ENCODE measurements around the gene CEP135.
"Not testable (repeated sequence)": the region's sequence is repeated elsewhere in the genome, so short reads cannot be mapped to it uniquely, and the experiment has no call there.

The CEP135 gene, protein sequence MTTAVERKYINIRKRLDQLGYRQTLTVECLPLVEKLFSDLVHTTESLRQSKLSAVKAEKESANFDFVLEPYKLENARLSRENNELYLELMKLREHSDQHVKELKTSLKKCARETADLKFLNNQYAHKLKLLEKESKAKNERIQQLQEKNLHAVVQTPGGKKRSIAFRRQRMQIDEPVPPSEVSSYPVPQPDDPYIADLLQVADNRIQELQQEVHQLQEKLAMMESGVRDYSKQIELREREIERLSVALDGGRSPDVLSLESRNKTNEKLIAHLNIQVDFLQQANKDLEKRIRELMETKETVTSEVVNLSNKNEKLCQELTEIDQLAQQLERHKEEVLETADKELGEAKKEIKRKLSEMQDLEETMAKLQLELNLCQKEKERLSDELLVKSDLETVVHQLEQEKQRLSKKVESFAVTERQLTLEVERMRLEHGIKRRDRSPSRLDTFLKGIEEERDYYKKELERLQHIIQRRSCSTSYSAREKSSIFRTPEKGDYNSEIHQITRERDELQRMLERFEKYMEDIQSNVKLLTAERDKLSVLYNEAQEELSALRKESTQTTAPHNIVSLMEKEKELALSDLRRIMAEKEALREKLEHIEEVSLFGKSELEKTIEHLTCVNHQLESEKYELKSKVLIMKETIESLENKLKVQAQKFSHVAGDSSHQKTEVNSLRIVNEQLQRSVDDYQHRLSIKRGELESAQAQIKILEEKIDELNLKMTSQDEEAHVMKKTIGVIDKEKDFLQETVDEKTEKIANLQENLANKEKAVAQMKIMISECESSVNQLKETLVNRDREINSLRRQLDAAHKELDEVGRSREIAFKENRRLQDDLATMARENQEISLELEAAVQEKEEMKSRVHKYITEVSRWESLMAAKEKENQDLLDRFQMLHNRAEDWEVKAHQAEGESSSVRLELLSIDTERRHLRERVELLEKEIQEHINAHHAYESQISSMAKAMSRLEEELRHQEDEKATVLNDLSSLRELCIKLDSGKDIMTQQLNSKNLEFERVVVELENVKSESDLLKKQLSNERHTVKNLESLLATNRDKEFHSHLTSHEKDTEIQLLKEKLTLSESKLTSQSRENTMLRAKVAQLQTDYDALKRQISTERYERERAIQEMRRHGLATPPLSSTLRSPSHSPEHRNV

DNA sequence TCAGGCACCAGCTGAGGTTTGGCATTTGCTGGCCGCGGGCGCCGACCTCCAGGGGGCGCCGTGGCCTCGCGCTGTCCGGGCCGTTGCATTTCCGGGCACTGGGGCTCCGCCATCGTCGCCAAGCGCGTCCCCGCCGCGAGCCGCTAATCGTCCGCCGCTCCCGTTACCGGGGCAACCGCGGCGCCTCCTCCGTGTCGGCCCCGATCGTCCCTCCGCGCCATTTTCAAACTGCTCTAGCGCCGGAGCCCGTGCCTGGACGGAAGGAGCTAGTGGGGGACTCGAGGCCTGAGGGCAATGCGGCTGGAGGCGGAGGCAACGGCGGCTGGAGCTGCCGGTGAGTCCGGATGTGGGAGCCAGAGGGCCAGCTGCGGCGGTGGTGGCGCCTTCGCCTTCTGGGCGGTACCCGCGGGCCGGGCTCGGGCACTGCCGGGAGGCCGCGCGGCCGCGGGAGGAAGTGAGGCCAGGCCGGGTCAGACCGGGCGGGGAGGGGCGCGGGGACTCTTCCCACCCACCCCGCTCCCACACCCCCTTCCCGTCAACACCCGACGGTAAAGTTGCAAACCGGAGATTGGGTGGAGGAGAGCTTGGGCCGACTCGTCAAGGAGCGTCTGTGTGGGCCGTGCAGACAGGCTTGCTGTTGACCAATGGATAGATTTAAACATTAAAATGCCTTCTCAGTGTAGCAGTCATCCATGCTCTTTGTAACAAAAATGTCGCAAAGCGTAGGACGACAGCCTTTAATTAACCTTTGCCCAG is at the start of gene CEP135:
TSS of gene CEP135 (plus strand) at position 220 of the 756 bp plus-strand sequence. CDS start 3,186 bp downstream, outside the sequence.
- peak; percentile 84 to 86 for DNase-seq

DNA sequence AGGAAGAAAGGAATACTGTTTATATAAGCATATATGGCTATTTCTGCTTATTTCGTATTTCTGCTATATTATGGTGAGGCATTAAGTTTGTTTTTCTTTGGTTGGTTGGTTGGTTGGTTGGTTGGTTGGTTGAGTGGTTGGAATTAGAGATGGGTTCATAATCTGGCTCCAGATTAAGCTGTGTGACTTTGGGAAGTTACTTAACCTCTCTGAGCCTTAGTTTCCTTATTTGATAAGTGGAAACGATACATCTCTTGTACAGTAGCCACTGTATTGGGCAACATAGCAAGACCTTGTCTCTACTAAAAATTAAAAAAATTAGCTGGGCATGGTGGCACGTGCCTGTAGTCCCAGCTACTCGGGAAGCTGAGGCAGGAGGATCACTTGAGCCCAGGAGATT is 46.1 kb upstream of the CEP135 start:
- no peak for DNase-seq

DNA sequence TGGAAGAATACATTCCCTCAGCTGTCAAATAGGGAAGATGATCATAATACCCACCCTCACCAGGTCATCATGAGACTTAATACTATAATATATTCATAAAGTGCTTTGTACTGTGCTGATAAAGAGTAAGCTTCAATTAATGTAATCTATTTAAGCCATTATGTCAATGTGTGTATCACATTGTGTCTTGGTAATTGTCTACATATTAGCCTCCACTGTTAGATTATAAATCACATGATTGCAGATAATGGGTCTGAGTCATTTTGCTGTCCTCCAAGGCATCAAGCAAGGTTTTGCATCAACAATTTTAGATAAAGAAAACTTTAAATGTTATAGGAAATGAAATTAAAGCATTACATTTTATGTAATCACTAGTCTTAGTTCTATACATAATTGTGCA is 45.2 kb upstream of the CEP135 start:
- no peak for DNase-seq

DNA sequence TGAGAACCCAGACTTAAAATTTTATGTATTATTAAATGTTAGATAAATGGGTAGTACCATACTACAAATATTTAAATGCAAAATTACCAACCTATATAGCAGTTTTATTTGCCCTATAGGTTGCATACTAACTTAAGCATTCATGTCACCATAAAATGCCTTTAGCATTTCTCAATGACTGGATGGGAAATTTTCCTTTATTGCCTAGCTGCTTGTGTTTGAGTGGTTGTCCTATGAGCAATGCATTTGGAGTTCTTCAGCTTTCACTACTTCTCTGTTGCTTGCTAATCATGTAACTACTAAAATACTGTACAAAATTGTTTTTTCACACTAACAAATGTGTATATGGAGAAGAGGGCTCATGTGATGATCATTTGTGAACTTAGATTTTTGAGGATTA is 44.2 kb upstream of the CEP135 start:
- DNase-seq, result no peak

DNA sequence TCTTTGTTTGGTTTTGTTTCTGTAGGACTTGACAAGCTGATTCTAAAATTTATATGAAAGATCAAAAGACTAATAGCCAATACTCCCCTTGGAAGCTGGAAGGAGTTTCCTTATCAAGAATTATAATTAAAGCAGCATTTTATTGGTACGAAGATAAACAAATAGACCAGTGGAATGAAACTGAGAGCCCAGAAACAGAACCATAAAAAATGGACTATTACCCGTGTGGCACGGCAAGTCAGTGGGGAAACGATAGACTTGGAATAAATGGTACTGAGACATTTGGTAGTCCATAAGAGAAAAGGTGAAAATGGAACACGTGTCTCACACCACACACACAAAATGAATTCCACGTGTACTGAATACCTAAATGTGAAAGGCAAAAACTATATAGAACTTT is 42.4 kb upstream of the CEP135 start:
- no peak for DNase-seq

DNA sequence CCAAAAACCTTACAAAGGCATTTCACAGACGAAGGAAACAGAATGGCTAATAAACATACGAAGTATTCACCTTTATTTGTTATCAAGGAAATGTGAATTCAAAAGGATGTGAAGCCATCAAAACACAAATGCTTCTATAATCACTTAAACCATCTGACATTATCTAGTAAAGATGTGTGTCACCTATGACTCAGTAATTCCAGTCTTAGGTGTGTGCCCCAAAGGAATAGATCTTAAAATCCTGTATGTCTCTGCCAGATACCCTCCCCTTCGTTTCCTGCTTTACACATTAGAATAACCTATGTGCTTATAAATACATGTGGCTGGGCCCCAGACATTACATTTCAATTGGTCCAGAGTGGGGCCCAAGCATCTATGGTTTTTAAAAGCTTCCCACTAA is 41.8 kb upstream of the CEP135 start:
- DNase-seq, result no peak

DNA sequence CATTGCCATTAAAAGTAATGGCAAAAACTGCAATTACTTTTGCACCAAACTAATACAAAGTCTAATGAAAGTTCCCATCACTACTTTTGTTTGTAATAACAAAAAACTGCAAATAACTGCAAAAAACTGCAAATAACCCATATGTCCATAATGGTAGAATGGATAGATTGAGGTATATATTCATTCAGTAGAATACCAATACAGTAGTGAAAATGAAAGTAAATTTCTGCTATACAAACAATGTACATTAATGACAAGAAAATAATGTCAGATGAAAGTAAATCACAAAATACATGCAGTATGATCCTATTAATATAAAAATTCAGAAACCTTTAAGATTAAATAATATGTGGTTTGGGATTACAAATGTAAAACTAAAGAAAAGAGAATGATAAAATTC is 41.3 kb upstream of the CEP135 start:
- no peak for DNase-seq

DNA sequence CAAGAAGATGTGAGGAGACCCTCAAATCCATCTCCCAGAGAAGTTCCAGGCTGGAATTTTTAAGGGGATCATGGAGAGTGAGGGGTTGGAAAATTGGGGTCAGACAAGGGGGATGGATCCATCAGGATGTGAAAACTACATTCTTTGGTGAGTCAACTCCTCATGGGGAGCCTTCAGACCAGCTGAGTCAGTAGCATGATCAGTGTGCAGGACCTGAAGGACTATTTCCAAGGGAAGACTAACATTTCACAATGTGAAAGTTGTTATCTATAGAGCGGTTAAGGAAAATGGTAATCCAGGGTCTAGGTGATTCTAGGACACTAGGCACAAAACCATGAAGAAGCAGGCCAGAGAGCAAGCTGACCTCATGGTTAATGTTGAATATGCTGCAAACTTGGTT is 38.6 kb upstream of the CEP135 start:
- DNase-seq, result no peak

DNA sequence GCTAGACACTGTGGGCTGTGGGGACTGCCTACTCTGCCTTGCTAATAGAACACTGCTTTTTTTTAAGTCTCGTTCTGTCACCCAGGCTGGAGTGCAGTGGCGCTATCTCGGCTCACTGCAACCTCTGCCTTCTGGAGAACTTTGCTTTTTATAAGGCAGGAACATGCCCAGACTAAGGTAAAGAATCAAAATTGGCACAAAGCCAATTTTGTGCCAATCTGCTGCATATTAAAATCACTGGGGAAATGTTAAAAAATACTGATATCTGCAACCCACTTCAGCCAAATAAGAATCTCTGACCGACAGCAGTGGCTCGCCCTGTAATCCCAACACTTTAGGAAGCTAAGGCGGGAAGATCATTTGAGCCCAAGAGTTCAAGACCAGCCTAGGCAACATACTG is 36.5 kb upstream of the CEP135 start:
- no peak for DNase-seq

DNA sequence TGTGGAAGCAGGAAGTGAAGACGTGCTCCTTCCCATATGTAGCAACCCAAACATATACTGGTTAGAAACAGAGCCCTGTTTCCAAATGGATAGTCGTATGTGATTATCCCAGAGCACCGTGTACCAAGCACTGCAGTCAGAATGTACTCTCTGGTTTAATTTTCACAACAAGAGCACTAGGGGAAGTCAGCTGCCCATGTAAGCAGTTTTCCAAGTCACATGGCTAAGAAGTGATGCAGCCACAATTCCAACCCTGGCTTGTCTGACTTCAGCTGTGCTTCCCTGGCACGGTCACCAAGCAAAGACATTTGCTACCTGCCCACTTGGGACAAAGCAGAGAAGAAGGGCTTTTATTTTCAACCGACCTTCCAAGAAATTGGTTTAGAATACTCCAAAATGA is 28.2 kb upstream of the CEP135 start:
- DNase-seq, result no peak

DNA sequence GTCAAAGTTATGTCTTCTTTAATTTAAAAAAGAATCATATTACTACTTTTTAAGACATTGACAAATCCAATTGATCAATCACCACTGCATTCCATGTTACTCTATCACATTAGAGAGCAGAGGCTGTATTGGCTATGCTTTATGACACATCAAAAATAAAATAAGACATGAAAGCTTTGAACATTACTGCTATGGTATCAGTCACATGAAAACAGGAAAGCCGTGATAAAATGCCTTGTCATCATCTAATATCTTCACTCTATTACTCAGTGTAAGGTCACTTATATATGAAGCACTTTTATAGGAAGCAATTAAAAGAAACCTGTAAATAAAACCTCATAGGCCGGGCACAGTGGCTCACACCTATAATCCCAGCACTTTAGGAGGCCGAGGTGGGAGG is 27.7 kb upstream of the CEP135 start:
- no peak for DNase-seq

DNA sequence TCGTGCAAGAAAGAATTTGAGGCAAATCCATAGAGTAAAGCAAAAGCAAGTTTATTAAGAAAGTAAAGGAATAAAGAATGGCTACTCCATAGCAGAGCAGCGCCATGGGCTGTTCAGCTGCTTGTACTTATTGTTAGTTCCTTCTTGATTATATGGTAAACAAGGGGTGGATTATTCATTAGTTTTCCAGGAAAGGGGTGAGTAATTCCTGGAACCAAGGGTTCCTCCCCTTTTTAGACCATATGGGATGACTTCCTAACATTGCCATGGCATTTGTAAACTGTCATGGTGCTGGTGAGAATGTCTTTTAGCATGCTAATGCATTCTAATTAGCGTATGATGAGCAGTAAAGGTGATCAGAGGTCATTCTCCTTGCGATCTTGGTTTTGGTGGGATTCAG is 23.5 kb upstream of the CEP135 start:
- DNase-seq, result no peak

DNA sequence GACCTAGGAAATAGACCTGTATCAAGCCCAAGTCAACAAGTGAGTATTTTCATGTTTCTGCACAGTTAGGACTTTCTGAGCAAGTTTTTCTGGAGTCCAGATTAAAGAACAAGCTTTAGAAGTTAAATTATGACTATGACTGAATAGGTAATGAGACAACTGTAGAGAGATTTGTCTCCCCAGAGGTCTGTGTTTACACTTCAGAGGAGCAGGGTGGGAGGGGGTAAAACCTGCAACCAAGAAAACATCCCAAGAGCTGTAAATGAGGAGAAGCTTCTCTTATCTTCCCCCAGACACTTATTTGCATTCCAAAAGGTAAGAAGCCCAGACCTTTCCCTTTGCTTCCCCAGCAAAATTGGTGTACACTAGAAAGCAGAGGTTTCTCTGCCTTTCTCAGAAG is 22.1 kb upstream of the CEP135 start:
- no peak for DNase-seq

DNA sequence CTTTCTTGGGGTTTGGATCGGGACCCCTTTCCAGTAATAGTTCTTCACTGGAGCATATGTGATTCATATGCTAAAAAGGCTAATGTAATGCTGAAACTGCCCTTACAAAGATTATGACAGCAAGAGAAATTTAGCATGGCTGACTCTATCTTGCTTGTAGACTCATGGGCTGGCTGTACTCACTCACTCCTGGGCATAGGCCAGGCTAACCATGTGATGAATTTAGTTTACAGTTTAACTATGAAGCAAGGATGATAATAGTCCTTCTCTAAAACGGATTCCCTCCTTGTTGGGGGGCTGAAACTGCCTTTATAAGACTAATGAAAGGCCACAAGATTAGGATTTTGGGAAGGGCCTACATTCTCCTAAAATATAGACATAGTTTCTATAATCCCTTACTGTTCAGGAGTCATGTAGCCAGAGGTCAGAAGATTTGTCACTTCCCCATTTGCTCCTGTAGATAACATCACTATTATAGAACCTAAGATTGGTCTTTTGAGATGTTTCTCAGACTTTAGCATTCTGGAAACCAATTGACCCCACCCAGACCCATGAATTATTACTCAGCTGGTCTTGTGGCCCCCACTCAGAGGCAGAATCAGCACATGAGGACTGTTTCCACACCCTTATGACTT is 20.8 kb upstream of the CEP135 start:
- DNase-seq, result no peak

DNA sequence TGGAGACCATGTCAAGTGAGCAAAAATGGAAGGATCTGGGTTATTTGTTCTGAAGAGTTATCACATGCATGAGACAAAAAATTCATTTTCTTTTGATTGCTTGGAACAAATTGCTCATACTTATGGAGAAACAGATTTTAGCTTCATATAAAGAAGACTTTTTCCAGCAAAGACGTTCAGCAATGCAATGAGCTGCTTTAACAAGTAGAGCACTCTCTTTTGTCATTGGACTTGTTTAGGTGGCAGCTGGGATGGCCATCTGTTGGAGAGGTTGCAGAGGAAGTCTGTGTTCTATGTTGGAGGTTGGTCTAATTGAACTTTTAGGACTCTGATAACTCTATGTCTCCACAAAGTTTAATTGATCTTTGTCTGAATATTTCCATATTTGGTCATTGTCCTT is 19.9 kb upstream of the CEP135 start:
- DNase-seq, result no peak

DNA sequence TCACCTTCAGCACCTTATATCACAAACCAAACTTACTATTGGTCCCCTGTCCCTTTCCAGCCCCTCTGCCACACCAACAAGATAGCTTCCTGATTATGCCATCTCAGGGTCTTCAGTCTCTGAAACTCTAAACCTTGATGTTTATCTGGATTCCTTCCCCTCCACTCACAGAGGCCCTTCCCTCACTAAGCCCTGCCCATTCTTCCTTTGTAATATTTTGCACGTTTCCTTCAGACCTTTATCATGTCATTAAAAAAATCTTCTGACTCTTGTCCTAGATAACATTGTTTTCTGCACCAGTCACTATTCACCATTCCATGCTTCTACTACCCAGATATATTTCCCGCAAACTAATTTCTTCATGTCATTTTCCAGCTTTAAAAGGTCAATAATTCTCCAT is 17.7 kb upstream of the CEP135 start:
- DNase-seq, result no peak

DNA sequence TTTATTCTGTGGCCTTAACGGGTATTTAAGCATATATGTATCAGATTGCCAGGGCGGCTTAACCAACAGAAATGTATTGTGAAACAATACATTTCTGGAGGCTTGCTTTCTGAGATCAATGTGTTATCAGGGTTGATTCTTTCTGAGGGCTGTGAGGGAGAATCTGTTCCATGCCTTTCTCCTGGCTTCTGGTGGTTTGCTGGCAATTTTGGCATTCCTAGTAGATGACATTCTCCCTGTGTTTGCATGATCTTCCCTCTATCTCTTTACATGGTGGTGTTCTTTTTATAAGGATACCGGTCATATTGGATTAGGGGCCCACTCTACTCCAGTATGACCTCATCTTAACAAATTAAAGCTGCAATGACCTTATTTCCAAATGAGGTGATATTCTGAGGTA is 16.9 kb upstream of the CEP135 start:
- no peak for DNase-seq

DNA sequence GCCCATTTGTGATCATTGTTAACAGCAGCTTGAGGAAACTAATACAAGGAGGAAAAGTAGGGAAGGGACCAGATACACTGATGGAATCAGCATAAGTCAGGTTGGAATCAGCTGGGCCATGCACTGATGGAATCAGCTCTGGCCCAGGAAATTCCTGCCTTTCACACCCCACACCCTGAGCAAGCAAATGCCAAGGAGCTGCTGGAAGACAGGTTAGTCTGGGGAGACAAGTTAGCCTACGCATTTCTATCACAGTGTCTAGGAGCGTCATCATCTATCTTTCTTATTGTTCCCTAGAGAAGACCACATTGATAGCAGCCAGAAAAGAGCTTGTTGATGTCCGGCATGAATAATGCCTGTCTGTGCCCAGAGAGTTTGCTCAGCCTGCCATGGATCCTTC is 16.2 kb upstream of the CEP135 start:
- DNase-seq, result no peak

DNA sequence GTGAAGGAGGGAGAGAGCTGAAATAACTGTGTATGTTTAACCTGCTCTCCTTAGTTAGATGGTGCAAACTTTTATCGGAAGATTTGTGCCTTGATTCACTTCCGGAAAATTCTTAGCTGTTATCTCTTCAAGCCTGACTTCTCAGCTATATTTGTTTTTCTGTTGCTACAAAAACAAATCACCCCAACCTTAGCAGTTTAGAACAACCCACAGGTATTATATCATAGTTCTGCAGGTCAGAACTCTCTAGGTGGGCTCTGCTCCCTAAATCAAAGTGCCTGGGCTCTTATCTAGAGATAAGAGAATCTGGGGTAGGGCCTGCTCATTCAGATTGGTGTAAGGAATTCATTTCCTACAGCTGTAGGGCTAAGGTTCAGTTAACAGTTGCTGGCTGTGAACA is 15.1 kb upstream of the CEP135 start:
- no peak for DNase-seq

DNA sequence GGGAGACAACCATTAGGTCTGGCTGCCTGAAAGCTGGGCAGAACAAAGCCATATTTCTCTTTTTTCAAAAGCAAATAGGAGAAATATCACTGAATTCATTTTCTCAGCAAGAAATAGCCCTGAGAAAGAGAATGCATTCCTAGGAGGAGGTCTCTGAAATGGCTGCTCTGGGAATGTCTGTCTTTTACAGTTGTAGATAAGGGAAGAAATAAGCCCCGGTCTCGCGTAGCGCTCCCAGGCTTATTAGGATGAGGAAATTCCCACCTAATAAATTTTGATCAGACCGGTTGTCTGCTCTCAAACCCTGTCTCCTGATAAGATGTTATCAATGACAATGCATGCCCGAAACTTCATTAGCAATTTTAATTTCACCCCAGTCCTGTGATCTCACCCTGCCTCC is 12.8 kb upstream of the CEP135 start:
- not testable (repeated sequence) for DNase-seq

DNA sequence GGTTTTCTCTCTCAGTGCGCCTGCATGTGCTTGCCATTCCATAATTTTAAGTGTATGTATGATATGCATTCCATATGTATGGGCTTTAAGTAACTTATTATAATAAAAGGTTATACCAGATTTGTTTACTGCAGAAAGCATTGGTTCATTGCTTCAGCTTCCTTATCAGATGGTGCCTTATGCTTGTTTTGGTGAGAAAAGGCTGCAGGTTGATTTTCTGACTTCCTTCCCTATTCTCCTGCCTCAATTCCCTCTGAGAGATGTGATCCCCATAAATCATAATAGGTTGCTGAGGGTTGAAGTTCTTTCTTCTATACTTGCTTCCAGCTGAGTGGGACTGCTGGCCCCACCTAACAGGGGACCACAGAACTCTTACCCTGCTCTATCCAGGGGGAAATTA is 10.3 kb upstream of the CEP135 start:
- no peak for DNase-seq

DNA sequence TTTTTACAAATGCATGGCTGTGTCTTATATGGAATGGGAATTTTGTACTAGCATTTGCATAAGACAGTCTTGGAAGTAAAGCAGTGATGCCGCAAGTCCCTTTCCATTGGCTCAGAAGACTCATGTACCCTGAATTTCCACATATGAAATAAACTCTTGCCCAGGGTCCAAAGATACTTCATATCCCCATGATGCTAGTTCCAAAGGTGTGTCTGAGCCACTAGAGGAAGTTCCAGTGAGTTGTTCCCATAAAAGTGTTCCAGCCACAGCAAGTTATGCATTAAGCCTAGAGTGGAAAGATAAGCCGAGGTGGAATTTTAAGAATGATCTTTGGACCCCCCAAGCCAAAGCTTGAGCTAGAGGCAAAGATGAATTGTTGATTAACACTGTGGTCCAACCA is 9.3 kb upstream of the CEP135 start:
- no peak for DNase-seq
